Endothelial cell of umbilical vein (primary cell): ENCODE data around the gene DOCK1. TPM values are rescaled to one million over a fixed set of nuclear protein-coding genes. Genes with fewer than 3 reads are reported as not detected.

Source experiments
- BruUV-seq: library from RNA; stranded (reverse); fragments of 400-500 nt; replicated peaks from 2 replicates; lab custom pipeline; 2021; lab: Mats Ljungman, UMichigan
- CTCF ChIA-PET: fragments of 300-600, 350-600 bp; sonication (Branson Sonifier 250); formaldehyde crosslinking; loops from one replicate; lab custom pipeline; 2021; ENCODE audit warnings: antibody characterized with exemption, inconsistent platforms; lab: Charles Lee
- POLR2A ChIA-PET: fragments of 300-600, 350-600 bp; sonication (Branson Sonifier 250); formaldehyde crosslinking; loops from one replicate; lab custom pipeline; 2021; ENCODE audit warnings: antibody characterized with exemption, inconsistent platforms; lab: Charles Lee
- DNase-seq: peaks from one replicate; pipeline ENCODE4 v3.0.0-alpha.2; 2011; ENCODE audit warnings: low read depth, low spot score
- FAIRE-seq: peaks from 2 replicates; lab custom pipeline; 2011; peaks lifted over from hg19 to GRCh38; lab: Jason Lieb, UNC
- H2AFZ ChIP-seq: 2 replicates; pipeline ENCODE4 v1.6.0; 2012; ENCODE audit warnings: low read depth, low read length, control low read depth, inconsistent platforms
- H3K27ac ChIP-seq: 2 replicates; pipeline ENCODE4 v1.5.1; 2011; ENCODE audit warnings: low read depth, mild to moderate bottlenecking, control low read depth, low read length, moderate library complexity; ENCODE audit not compliant: insufficient read depth
- H3K27me3 ChIP-seq, 2 experiments: 2 replicates each; pipeline versions ENCODE4 v1.6.0 to v1.6.1; 2011; ENCODE audit warnings: low read length in 2 of 2, mixed read lengths in 1 of 2; ENCODE audit not compliant: control insufficient read depth in 2 of 2, insufficient read depth in 2 of 2
- H3K36me3 ChIP-seq, 2 experiments: 2 replicates in 1 of 2; 3 replicates in 1 of 2; pipeline ENCODE4 v1.5.1; 2011; ENCODE audit warnings: low read length in 2 of 2, mild to moderate bottlenecking in 1 of 2, moderate library complexity in 1 of 2; ENCODE audit not compliant: control insufficient read depth in 2 of 2, insufficient read depth in 2 of 2; ENCODE audit errors: extremely low read depth in 1 of 2
- H3K4me1 ChIP-seq: 3 replicates; pipeline ENCODE4 v1.5.1; 2011; ENCODE audit warnings: mild to moderate bottlenecking, low read length; ENCODE audit not compliant: control insufficient read depth, insufficient read depth; ENCODE audit errors: extremely low read depth
- H3K4me2 ChIP-seq: 2 replicates; pipeline ENCODE4 v1.6.1; 2011; ENCODE audit warnings: low read length, control low read depth, mixed read lengths; ENCODE audit not compliant: insufficient read depth
- H3K4me3 ChIP-seq, 3 experiments: fragments of 200-600 bp in 1 of 3; sonication (generic), shearing (Covaris generic) in 1 of 3; replicated peaks in 1 of 3; 2 replicates each; pipeline ENCODE4 v1.5.1; 2011 to 2016; ENCODE audit warnings: control low read depth in 3 of 3, low read length in 3 of 3, mild to moderate bottlenecking in 2 of 3, inconsistent platforms in 1 of 3, low read depth in 1 of 3, moderate library complexity in 1 of 3; ENCODE audit not compliant: insufficient read depth in 1 of 3
- H3K79me2 ChIP-seq: 2 replicates; pipeline ENCODE4 v1.6.0; 2012; ENCODE audit warnings: low read length, inconsistent platforms; ENCODE audit not compliant: control insufficient read depth, insufficient read depth
- H3K9ac ChIP-seq: replicated peaks from 2 replicates; pipeline ENCODE3; 2011; ENCODE audit warnings: low read length, control low read depth; ENCODE audit not compliant: insufficient read depth; ENCODE audit errors: extremely low read depth
- H3K9me1 ChIP-seq: replicated peaks from 3 replicates; pipeline ENCODE4 v1.6.0; 2011; ENCODE audit warnings: mild to moderate bottlenecking, low read length; ENCODE audit not compliant: control insufficient read depth, insufficient read depth; ENCODE audit errors: extremely low read depth
- H3K9me3 ChIP-seq: replicated peaks from 2 replicates; pipeline ENCODE4 v1.5.1; 2012; ENCODE audit warnings: low read length, inconsistent platforms; ENCODE audit not compliant: control insufficient read depth, insufficient read depth
- H4K20me1 ChIP-seq: replicated peaks from 2 replicates; pipeline ENCODE3; 2011; ENCODE audit warnings: mild to moderate bottlenecking, low read length; ENCODE audit not compliant: control insufficient read depth, insufficient read depth; ENCODE audit errors: extremely low read depth
- CTCF ChIP-seq, 2 donors: IDR thresholded peaks; 1 replicate in 1 of 2; 2 replicates in 1 of 2; pipeline ENCODE4 v1.5.1; 2011; ENCODE audit warnings: low read length in 2 of 2, mild to moderate bottlenecking in 2 of 2, moderate library complexity in 2 of 2, control low read depth in 1 of 2, inconsistent platforms in 1 of 2, low read depth in 1 of 2; ENCODE audit not compliant: insufficient read depth in 1 of 2; ENCODE audit errors: extremely low read depth in 1 of 2
- EZH2 ChIP-seq: IDR thresholded peaks from 2 replicates; pipeline ENCODE4 v1.6.1; 2012; ENCODE audit warnings: borderline replicate concordance, low read depth, mild to moderate bottlenecking, moderate library complexity, low read length, inconsistent platforms; ENCODE audit not compliant: severe bottlenecking
- FOS ChIP-seq: IDR thresholded peaks from 2 replicates; pipeline ENCODE4 v1.6.1; 2011; ENCODE audit warnings: mild to moderate bottlenecking, low read length, moderate library complexity, borderline replicate concordance; ENCODE audit not compliant: insufficient read depth
- GATA2 ChIP-seq: IDR thresholded peaks from 2 replicates; pipeline ENCODE4 v1.7.0; 2011; ENCODE audit warnings: low read depth, mild to moderate bottlenecking, moderate library complexity, mixed read lengths, low read length; ENCODE audit not compliant: insufficient read length, insufficient read depth
- JUN ChIP-seq: IDR thresholded peaks from 2 replicates; pipeline ENCODE4 v1.6.1; 2011; ENCODE audit warnings: borderline replicate concordance, low read depth; ENCODE audit not compliant: insufficient read length, insufficient read depth
- MYC ChIP-seq: IDR thresholded peaks from one replicate; pipeline ENCODE4 v1.6.1; 2011; ENCODE audit warnings: mild to moderate bottlenecking, low read depth, low read length
- POLR2A ChIP-seq: IDR thresholded peaks from 2 replicates; pipeline ENCODE4 v1.6.1; 2012; ENCODE audit warnings: low read depth, mild to moderate bottlenecking, control low read depth, low read length
- POLR2AphosphoS5 ChIP-seq: IDR thresholded peaks from 2 replicates; pipeline ENCODE4 v1.6.1; 2012; ENCODE audit warnings: low read depth, mild to moderate bottlenecking, control low read depth, low read length, moderate library complexity; ENCODE audit not compliant: insufficient read depth
- dilution Hi-C: fragments of 300-500 bp; cut with MboI; formaldehyde crosslinking; loops from one replicate; pipeline ENCODE4 v1.15.0; 2019; ENCODE audit warnings: low sequenced_read_pairs; ENCODE audit not compliant: extremely low pct_ligation_motif_present
- intact Hi-C: fragments of 100-400 bp; cut with micrococcal nuclease; formaldehyde crosslinking; loops from one replicate; pipeline ENCODE4 v1.10.0; 2022
- polyA plus RNA-seq, 4 experiments: library from polyadenylated mRNA; depleted of rRNA in 3 of 4; stranded (reverse) in 3 of 4; unstranded in 1 of 4; fragments of >200 nt; gene quantifications; 2 replicates each; pipeline versions ENCODE4 v1.2.1 to v1.2.3, GENCODE V29; 2011 to 2012; ENCODE audit warnings: missing spikeins in 1 of 4
- total RNA-seq: library from RNA; stranded (reverse); gene quantifications from 2 replicates; pipeline ENCODE4 v1.2.3, GENCODE V29; 2021
- TF ChIP-seq, protein P1 (sequence below): IDR thresholded peaks from 2 replicates; pipeline ENCODE4 v1.6.1; 2011; ENCODE audit not compliant: insufficient read depth, insufficient read length

Gene DOCK1
- total and polyA plus RNA-seq, 2 donors (not counting 3 experiments of a cell fraction or from before 2014, with no cell fraction given): 22.5 to 83.1 TPM

DNA sequence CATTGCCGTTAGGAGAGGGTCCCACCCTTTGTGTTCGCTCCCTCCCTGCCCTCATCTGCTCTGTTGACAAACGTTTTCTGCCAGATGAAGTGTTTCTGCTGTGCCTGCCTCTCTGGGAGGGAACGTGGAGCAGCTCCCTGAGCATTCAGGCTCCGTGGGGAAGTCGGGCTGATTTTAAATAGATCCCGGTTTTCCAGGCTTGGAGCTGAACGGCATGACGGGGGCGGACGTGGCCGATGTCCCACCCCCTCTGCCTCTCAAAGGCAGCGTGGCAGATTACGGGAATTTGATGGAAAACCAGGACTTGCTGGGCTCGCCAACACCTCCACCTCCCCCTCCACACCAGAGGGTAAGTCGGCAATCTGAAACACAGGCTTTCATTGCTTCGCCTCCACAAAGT lies 542.0 kb downstream of the DOCK1 start:
- Histone ChIP-seq H3K9me1 (no peaks in the 10 kb centered on the region), H2AFZ (no peak overlapping the region), H3K27me3 (no peaks in the 10 kb centered on the region), H3K4me3 (no peak overlapping the region), H3K27ac (no peak overlapping the region), H3K4me1 (no peaks in the 10 kb centered on the region), H3K9ac (no peak overlapping the region), H3K4me2 (no peak overlapping the region), H4K20me1 (no peaks in the 10 kb centered on the region), H3K79me2 (no peaks in the 10 kb centered on the region), H3K9me3 (no peaks in the 10 kb centered on the region), H3K36me3 (peaks cover 5 to 21% of the 10 kb centered on the region in 2 experiments)
- CTCF ChIA-PET: no interaction called here
- dilution Hi-C loops: no loop called here
- no TSS peak for BruUV-seq
- TF ChIP-seq EZH2 (no peak), POLR2AphosphoS5 (no peak), GATA2 (no peak), MYC (no peak), FOS (no peak), JUN (no peak), CTCF (IDR thresholded peaks at IDR 0.05; ENCODE audit: extremely low read depth in 1 of 2, insufficient read depth in 1 of 2, low read depth in 1 of 2, low read length in 2 of 2) (no peak), POLR2A (no peak)
- TF ChIP-seq, protein P1, sequence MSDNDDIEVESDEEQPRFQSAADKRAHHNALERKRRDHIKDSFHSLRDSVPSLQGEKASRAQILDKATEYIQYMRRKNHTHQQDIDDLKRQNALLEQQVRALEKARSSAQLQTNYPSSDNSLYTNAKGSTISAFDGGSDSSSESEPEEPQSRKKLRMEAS: no peak
- intact Hi-C loops: no loop called here
- no peak for FAIRE-seq
- DNase-seq: no peak
- POLR2A ChIA-PET: no interaction called here
